GM18867 (cell line): ENCODE measurements around the gene ANGPTL8.

Experiments used
- ATAC-seq: cut with Tn5 transposase; IDR thresholded peaks from one replicate; pipeline ENCODE4 v1.9.1; 2021; ENCODE audit warnings: mild to moderate bottlenecking, moderate library complexity; ENCODE audit not compliant: unreplicated experiment

ANGPTL8 gene

GRCh38 chr19:11203194-11204075 lies 36.0 kb upstream of the ANGPTL8 start:
- no peak for ATAC-seq

DNA sequence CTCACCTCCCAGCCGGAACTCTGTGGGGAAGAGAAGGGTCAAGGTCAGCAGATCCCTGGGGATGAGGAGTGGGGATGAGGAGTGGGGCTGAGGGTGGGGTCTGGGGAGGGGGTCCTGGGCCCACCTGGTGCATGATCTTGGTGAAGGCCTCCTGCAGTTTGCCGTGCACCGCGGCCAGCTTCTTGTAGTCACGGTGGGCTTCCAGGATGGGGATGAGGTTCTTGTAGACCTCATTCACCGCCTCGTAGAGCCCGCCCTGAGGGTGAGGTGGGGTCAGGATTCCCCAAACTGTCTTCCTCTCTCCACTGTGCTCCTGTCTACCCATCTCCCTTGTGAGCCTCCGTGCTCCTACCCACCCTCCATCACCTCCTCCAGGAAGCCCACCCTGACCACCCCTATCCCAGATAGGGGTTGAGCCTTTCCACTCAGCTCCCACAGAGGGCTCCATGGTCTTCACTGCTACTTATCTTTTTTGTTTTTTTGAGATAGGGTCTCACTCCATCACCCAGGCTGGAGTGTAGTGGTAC lies 35.3 kb upstream of the ANGPTL8 start:
- ATAC-seq = no peak

- no peak for ATAC-seq
Measured at GRCh38 chr19:11204943-11205349, 34.5 kb upstream of the ANGPTL8 start.

- no peak for ATAC-seq
Measured at GRCh38 chr19:11205939-11206570, 33.4 kb upstream of the ANGPTL8 start.

GRCh38 chr19:11208561-11209471 lies 30.6 kb upstream of the ANGPTL8 start:
- ATAC-seq = no peak

DNA sequence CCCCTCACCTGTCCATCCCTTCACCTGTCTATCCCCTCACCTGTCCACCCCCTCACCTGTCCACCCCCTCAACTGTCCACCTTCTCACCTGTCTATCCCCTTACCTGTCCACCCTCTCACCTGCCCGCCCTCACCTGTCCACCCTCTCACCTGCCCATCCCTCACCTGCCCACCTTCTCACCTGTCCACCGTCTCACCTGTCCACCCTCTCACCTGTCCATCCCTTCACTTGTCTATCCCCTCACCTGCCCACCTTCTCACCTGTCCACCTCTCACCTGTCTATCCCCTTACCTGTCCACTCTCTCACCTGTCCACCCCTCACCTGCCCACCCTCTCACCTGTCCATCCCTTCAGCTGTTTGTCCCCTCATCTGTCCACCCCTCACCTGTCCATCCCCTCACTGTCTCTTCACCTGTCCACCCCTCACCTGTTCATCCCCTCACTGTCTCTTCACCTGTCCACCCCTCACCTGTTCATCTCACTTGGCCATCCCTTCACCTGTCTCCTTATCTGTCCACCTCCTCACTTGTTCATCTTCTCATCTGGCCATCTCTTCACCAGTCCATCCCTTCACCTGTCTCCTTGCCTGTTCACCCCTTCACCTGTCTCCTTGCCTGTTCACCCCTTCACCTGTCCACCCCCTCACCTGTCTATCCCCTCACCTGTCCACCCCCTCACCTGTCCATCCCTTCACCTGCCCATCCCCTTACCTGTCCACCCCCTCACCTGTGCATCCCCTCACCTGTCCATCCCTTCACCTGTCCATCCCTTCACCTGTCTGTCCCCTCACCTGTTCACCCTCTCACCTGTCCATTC lies 29.4 kb upstream of the ANGPTL8 start:
- ATAC-seq = no peak

- no peak for ATAC-seq
Measured at GRCh38 chr19:11210656-11210928, 28.8 kb upstream of the ANGPTL8 start.

DNA sequence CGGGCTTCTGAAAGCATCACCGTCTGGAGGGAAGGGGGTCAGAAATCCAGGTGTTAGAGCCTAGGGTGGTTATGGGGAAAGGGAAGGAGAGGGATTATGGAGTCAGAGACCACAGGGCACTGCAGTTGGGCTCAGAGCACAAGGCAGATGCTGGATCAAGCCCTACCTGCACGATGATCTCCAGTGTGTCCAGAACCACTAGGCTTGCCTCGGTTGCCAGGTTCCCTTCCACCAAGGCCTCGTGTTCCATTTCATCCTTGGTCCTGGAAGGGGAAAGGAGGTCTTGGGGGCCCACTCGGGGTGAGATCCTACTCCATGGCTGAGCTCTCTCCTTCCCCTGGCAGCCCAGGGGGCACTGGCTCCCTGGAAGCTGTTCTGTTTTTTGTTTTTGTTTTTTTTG lies 25.0 kb upstream of the ANGPTL8 start:
- no peak for ATAC-seq

GRCh38 chr19:11221082-11221598 lies 18.3 kb upstream of the ANGPTL8 start:
- no peak for ATAC-seq

- no peak for ATAC-seq
Measured at GRCh38 chr19:11223200-11223599, 16.2 kb upstream of the ANGPTL8 start.

GRCh38 chr19:11224429-11224828 lies 15.0 kb upstream of the ANGPTL8 start:
- no peak for ATAC-seq

DNA sequence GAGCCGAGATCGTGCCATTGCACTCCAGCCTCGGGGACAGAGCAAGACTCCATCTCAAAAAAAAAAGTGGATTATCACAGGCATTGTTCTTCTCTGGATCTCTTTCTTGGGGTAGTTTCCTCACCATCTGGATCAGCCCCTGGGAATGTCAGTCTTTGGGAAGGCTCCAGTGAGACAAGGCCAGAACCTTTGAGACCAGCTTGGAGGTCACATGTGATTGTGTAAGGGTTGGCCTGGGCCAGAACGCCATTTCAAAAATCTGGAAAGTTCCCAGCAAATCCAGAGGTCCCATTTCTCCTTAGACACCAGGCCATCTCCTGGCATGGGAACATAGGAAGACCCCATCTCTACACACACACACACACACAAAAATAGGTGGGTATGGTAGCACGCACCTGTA lies 14.2 kb upstream of the ANGPTL8 start:
- ATAC-seq = no peak

- no peak for ATAC-seq
Measured at GRCh38 chr19:11225815-11226214, 13.6 kb upstream of the ANGPTL8 start.

DNA sequence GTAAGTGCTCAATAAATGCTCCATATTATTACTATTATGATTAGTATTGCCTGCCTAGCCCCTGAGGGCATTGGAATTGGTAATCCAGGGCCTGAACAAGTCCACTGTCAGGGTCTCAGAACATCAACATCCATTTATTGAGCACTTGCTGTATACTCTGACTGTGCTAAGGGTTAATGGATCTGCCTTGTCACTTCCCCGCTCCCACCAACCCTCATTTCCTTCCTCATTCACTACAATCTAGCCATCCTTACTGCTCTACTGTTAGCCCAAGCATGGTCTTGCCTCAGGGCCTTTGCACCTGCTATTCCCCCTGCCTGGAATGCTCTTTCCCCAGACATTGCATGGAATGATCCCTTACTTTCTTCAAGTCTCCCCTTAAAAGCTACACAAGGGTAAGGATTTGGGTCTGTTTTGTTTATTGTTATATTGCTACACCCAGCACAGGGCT lies 12.7 kb upstream of the ANGPTL8 start:
- ATAC-seq = no peak

GRCh38 chr19:11227195-11227886 lies 12.1 kb upstream of the ANGPTL8 start:
- no peak for ATAC-seq

GRCh38 chr19:11230621-11231386 lies 8.6 kb upstream of the ANGPTL8 start:
- no peak for ATAC-seq

- no peak for ATAC-seq
Measured at GRCh38 chr19:11232555-11232954, 6.9 kb upstream of the ANGPTL8 start.

- no peak for ATAC-seq
Measured at GRCh38 chr19:11233073-11233472, 6.3 kb upstream of the ANGPTL8 start.
